HG03520 (cell line): ENCODE results near the gene PNMA8A.

Source experiments
- ATAC-seq: cut with Tn5 transposase; IDR thresholded peaks from one replicate; pipeline ENCODE4 v1.9.1; 2021; ENCODE audit warnings: mild to moderate bottlenecking, moderate library complexity; ENCODE audit not compliant: unreplicated experiment

The PNMA8A gene

GRCh38 chr19:46492841-46493235, 21.5 kb upstream of the PNMA8A start:
- ATAC-seq: no peak

GRCh38 chr19:46491975-46492682, 20.8 kb upstream of the PNMA8A start:
- ATAC-seq: no peak

- no peak for ATAC-seq
Measured at GRCh38 chr19:46490774-46491173, 19.4 kb upstream of the PNMA8A start.

DNA sequence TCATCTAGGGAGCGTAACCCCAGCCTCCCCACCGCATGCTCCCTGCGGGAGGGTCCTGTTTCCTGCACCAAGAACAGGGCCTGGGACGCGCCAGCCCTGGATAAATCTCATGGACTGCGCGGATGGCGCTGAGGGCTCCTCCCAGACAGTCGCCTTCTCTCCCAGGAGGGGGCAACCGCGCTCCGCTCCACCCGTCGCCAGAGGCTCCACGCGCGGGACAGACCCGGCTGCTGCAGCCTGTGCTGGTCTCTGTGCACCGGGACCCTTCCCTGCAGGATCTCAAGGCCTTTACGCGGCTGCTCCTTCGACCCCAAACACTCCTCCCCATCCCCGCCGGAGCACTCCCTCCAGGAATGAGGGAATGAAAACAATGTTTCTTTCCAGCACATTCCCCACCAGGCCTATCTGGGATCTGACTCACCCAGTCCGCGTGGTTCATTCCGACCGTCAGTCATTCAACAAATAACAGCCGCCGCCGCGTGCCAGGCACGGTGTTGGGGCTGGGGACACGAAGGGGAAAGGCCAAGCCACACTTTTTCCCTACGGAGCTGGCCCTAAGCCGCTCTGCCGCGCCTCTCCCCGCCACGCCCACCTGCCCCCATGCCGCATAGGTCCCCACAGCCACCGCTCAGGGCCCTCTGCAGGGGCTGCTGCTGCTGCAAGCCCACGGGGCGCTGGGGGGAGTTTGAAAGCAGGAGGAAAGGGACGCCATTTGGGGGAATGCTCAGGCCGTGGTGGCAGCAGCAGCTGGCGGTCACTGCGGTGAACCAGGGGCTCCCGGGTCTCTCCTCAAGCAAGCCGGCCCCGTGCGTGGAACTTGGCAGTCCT, 18.3 kb upstream of the PNMA8A start:
- no peak for ATAC-seq

GRCh38 chr19:46488551-46488950, 17.2 kb upstream of the PNMA8A start:
- no peak for ATAC-seq

DNA sequence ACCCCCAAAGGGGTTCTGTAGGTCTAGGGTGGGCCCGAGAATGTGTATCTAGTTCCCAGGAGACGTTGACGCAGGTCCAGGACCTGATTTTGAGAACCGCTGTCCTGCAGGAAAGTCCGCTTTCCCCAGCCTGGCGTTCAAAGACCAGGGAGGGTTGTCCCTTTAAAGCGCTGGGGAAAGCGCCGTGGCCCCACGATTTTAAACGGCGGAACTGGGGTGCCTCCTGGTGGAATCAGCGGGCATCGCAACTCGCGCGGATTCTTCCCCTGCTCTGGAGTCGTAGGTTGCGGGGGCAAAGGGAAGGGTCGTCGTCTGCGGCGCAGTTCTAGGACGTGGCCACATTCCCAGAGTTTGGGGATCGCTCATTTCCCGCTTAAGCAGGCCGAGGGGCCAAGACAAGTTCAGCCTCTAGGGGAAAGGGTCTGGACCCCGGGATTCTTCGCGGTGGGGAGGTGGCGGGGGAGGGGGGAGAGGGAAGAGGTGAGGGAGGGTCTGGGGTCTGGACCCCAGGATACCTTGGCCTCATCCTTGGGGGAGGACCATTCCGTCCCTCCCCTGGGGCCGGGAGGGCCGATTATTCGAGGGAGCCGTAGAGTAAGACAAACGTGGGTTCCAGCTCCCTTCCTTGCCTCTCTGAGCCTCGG, 16.6 kb upstream of the PNMA8A start:
- ATAC-seq: no peak

DNA sequence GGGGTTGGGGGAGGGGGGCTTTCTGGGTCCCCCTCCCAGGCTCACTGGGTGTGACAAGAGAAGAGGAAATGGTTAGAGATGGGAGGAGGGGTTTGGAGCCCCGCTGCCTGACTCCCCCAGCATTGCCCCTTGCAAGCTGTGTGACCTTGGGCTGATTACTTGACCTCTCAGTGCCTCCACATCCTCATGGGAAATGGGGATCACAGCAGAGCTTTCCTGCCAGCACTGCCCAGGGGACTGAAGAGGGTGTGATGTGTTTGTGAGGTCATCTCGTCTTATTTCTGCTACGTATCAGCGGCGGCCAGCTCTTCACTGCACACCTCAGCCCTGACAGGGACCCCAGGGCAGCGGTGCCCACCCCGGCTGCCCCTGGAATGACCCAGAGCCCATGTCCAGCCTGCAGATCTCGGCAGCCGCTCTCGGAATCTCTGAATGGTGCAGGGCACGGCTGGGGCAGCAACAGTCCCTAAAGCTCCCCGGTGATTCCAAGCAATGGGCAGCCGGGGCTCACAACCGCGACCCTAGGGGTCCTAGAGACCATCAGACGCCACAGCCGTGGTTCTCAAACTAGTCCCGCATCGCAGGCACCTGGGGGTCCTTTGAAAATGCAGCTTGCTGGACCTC, 15.9 kb upstream of the PNMA8A start:
- no peak for ATAC-seq

DNA sequence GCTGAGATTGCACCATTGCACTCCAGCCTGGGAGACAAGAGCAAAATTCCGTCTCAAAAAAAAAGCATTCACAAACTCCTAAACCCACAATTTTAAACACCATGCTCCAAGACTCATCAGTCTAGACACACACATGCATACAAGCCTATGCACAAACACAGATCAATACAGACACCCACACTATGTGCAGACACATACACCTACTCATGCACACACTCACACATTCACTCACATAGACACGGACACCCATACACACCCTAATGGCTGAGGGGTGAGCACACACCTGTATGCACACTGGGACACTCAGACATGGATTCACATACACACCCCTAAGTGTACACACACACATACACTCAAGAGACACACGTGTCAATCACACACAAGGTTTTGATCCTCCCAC, 15.0 kb upstream of the PNMA8A start:
- ATAC-seq: no peak

GRCh38 chr19:46484656-46485055, 13.3 kb upstream of the PNMA8A start:
- ATAC-seq: no peak

- no peak for ATAC-seq
Measured at GRCh38 chr19:46482631-46483030, 11.3 kb upstream of the PNMA8A start.

DNA sequence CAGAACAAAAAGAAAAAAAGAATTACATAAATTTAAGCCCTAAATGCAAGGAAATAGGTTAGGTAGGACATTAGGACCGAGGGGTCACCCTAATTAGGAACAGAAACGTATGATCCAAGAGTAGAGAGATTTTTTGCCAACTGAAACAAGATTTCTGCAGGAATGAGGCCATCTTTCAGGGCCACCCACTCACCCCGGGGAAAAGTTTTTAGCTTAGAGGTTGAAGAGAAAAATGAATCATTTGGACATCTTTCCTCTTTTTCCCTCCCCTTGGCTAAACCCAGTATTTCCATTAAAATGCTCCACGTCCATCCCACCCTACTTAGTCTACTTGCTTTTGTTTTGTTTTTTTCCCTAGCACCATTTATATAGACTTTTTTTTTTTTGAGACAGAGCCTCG, 10.6 kb upstream of the PNMA8A start:
- no peak for ATAC-seq

DNA sequence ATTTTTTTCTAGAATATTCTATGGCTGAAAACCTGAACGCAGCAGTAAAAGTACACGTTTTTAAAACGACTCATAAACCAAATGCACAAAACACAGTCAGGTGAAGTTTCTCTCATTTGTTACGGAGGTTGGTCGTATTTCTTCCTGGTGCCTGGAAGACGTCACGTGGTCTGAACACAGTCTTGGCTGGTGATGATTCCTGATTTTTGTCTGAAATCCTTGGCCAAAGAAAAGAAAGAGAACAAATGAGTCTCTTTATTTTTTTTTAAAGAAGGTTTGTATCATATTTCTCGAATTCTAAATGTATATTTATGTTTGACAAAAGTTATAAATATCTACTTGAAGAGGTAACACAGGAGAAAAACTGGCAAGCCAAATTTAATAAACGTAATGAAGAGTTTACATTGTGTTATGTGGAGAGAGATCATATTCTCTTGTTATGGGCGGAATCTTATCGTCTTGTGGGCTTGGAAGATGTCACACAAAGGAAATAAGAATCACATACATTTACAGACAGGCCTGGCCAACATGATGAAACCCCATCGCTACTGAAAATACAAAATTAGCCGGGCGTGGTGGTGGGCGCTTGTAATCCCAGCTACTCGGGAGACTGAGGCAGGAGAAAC, 10.0 kb upstream of the PNMA8A start:
- no peak for ATAC-seq

DNA sequence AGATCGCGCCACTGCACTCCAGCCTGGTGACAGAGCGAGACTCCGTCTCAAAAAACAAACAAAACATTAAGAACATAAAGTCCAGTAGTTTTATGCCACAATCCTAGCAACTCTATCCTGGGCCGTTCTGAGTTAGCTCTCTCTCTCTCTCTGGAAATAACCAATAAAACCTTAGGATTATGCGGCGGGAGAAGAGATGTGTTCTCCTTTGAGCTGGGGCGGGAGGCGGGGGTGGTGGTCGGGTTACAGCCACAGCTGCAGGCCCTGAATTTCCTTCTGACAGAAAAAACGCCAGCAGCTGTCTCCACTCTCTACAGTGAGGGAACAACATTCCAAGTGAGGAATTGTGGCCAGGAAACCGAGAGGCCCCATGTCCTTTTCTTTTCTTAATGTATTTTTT, 9.1 kb upstream of the PNMA8A start:
- ATAC-seq: no peak

DNA sequence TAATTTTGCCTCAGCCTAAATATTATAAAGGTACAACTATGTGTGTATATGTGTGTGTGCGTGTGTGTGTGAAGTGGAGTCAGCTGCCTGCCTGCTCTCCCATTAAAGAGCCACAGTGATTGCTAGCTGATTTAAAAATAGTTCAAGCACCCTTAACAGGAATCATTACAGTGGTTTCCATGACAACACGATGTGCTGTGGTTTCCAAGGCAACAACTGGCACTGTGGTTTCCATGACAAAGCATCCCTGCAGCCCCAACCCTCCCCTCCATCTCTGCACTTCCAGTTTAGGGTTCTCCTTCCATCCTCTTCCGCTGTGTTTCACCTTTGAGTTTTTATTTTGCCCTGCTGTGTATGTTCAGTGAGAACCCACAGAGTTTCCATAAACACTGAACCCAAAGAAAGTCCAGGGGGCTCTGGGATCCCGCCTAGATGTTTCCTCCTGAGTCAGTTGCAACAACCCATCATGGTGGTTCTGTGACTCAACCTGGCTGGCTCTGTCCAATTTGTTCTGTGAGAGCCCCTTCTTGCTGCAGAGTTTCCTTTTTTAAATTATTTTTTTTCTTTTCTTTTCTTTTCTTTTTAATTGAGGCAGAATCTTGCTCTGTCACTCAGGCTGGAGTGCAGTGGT, 7.1 kb upstream of the PNMA8A start:
- no peak for ATAC-seq

GRCh38 chr19:46475986-46476385, 4.6 kb upstream of the PNMA8A start:
- no peak for ATAC-seq

GRCh38 chr19:46474211-46474610, 2.8 kb upstream of the PNMA8A start:
- ATAC-seq: no peak

DNA sequence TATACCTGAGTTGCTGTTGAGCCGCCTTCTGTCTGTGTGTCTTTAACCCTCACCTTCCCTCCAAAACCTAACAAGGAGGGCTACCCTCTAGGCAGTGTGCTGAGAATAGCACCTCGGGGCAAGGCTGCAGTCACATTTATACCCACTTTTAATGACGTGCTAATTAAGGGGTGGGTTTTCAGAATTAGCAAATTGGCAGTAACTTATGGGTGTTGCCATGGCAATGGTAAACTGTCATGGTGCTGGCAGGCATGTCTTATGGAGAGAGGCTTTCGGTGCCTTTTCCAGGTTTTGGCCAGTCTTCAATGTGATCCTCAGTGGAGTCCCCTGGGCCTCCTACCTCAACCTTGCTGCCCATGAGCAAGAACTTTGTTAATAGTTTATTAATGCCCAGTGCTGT, 1.2 kb upstream of the PNMA8A start:
- ATAC-seq: no peak

- ATAC-seq: no peak
Measured at GRCh38 chr19:46471811-46472543, 614 bp upstream of the PNMA8A start.

DNA sequence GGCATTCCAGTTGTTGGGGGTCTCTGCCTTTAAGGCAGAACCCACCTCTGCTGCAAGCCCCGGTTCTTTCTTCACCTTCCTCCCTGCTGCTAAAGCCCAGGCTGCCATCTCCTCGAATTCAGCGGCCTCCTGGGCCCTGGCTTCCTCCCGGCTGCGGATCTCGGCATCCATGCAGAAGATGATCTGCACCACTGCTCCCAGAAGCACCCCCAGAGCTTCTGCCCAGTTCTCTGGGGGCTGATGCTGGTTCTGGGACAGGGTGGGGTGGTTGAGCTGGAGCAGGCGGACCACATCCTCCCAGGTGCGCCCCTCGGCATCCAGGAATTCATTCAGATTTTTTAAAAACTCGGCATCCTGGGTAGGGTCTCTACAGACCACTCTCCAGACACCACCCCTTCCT, 987 bp downstream of the PNMA8A start:
- no peak for ATAC-seq
